Measurements from ENCODE around the gene TMEM269. TPM values are rescaled to one million over a fixed set of nuclear protein-coding genes. Genes with fewer than 3 reads are reported as not detected.

The TMEM269 gene
- polyA plus RNA-seq, 1 donor (not counting 4 experiments of a cell fraction or from before 2014, with no cell fraction given): 0.12 TPM

DNA sequence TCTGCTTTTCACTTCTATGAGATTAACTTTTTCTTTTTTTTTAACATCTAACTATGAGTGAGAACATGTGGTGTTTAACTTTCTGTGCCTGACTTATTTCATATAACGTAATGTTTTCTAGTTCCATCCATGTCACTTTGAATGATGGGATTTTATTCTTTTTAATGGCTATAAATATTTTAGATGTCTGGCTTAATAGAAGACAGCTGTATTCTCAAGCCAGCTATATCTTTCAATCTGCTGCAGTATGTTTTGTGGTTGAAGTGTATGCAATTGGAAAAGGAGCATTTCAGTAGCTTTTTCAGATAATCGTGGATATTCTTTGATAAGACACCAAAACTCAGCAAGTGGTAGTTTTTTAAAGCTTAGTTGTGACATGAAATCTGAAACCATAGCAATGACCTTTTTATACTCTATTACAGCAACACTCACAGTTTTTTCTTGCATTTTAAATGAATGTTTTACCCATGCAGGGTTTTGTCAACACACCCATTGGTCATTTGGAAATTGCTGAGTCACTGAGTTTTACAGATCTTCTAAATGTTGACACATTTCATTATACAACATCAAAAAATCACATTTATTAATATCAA is 38.1 kb downstream of the TMEM269 start:
- FAIRE-seq: no peak
- Histone ChIP-seq H4K20me1 (ENCODE audit: control insufficient read depth, extremely low read depth, insufficient read depth, low read length) (no peaks in the 10 kb centered on the region), H3K9me1 (ENCODE audit: control insufficient read depth, extremely low read depth, insufficient read depth, low read length) (no peaks in the 10 kb centered on the region), H3K36me3 (ENCODE audit: control insufficient read depth in 2 of 2, extremely low read depth in 1 of 2, insufficient read depth in 2 of 2, low read length in 2 of 2) (no peaks in the 10 kb centered on the region), H3K27me3 (ENCODE audit: control insufficient read depth, extremely low read depth, insufficient read depth, low read length) (no peaks in the 10 kb centered on the region), H3K4me3 (ENCODE audit: control insufficient read depth in 2 of 3, extremely low read depth in 1 of 3, insufficient read depth in 2 of 3, low read depth in 1 of 3, low read length in 3 of 3) (no peak overlapping the region), H3K27ac (ENCODE audit: control insufficient read depth, insufficient read depth, low read length) (no peak overlapping the region), H3K4me2 (ENCODE audit: control insufficient read depth, extremely low read depth, insufficient read depth, low read depth, low read length) (no peak overlapping the region), H3K9ac (ENCODE audit: control insufficient read depth, extremely low read depth, insufficient read depth, low read length) (no peak overlapping the region), H3K4me1 (ENCODE audit: control insufficient read depth, extremely low read depth, insufficient read depth, low read length) (peaks cover 2% of the 10 kb centered on the region), H2AFZ (ENCODE audit: control insufficient read depth, low read length) (no peak overlapping the region), H3K9me3 (ENCODE audit: control insufficient read depth, low read depth, low read length) (no peaks in the 10 kb centered on the region), H3K79me2 (ENCODE audit: control insufficient read depth, insufficient read depth, low read length) (no peaks in the 10 kb centered on the region)
- DNase-seq (ENCODE audit: low read depth, low spot score): no peak
- dilution Hi-C loops (cut with MboI; ENCODE audit: extremely low pct_ligation_motif_present, low sequenced_read_pairs): no loop called here
- TF ChIP-seq EZH2 (IDR thresholded peaks at IDR 0.05; ENCODE audit: low read length) (no peak), CTCF (optimal IDR thresholded peaks at IDR 0.05 in 1 of 3, IDR thresholded peaks at IDR 0.05 in 1 of 3, conservative IDR thresholded peaks at IDR 0.05 in 1 of 3; ENCODE audit: extremely low read depth in 1 of 3, insufficient read depth in 2 of 3, low read length in 3 of 3) (no peak)

DNA sequence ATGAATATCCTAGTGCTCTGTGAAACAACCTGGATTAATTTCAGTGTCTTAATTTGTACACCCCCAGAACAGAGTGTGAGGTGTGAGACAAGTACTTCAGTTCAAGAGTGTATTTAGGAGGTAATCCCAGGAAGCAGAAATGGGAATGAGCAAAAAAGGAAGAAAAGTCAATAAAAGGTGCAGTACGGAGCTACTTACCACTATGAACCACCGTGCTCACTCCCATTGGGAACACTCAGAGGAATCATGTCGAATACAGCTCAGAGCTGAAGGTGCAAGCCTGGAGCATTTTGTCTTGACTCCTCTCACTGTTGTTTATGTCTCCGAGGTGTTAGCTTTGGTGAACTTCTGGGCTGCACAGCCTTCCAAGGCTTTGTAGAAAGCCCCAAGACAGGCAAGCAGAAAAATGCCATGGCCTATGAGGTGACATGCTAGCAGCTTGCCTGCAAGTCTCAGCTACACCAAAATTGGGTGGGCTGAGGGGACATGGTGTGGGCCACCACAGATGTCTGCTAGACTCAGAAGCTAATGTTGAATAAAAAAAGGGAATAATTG is 39.8 kb downstream of the TMEM269 start:
- Histone ChIP-seq H3K9ac (ENCODE audit: control insufficient read depth, extremely low read depth, insufficient read depth, low read length) (no peak overlapping the region), H3K4me1 (ENCODE audit: control insufficient read depth, extremely low read depth, insufficient read depth, low read length) (no peaks in the 10 kb centered on the region), H3K9me1 (ENCODE audit: control insufficient read depth, extremely low read depth, insufficient read depth, low read length) (no peaks in the 10 kb centered on the region), H2AFZ (ENCODE audit: control insufficient read depth, low read length) (no peak overlapping the region), H3K27me3 (ENCODE audit: control insufficient read depth, extremely low read depth, insufficient read depth, low read length) (no peaks in the 10 kb centered on the region), H3K27ac (ENCODE audit: control insufficient read depth, insufficient read depth, low read length) (no peak overlapping the region), H3K9me3 (ENCODE audit: control insufficient read depth, low read depth, low read length) (no peaks in the 10 kb centered on the region), H3K79me2 (ENCODE audit: control insufficient read depth, insufficient read depth, low read length) (no peaks in the 10 kb centered on the region), H3K4me3 (ENCODE audit: control insufficient read depth in 2 of 3, extremely low read depth in 1 of 3, insufficient read depth in 2 of 3, low read depth in 1 of 3, low read length in 3 of 3) (no peak overlapping the region), H4K20me1 (ENCODE audit: control insufficient read depth, extremely low read depth, insufficient read depth, low read length) (no peaks in the 10 kb centered on the region), H3K4me2 (ENCODE audit: control insufficient read depth, extremely low read depth, insufficient read depth, low read depth, low read length) (no peak overlapping the region), H3K36me3 (ENCODE audit: control insufficient read depth in 2 of 2, extremely low read depth in 1 of 2, insufficient read depth in 2 of 2, low read length in 2 of 2) (no peaks in the 10 kb centered on the region)
- dilution Hi-C loops (cut with MboI; ENCODE audit: extremely low pct_ligation_motif_present, low sequenced_read_pairs): no loop called here
- FAIRE-seq: no peak
- DNase-seq (ENCODE audit: low read depth, low spot score): no peak
- TF ChIP-seq CTCF (optimal IDR thresholded peaks at IDR 0.05 in 1 of 3, IDR thresholded peaks at IDR 0.05 in 1 of 3, conservative IDR thresholded peaks at IDR 0.05 in 1 of 3; ENCODE audit: extremely low read depth in 1 of 3, insufficient read depth in 2 of 3, low read length in 3 of 3) (no peak), EZH2 (IDR thresholded peaks at IDR 0.05; ENCODE audit: low read length) (no peak)
